Subcutaneous abdominal adipose tissue (tissue), 5 donors: ENCODE measurements around the gene DNAH2.
A peak's percentile ranks its signal among the peaks of the same experiment; 100 is the strongest.

ENCODE experiments used
- H3K27ac ChIP-seq: one replicate; pipeline ENCODE4 v1.7.0; 2013; ENCODE audit warnings: low read depth, mild to moderate bottlenecking, inconsistent platforms, low read length, moderate library complexity
- H3K27me3 ChIP-seq, 5 donors: one replicate each; pipeline ENCODE4 v1.7.0; 2013; ENCODE audit warnings: low read length in 5 of 5, inconsistent platforms in 1 of 5; ENCODE audit not compliant: control insufficient read depth in 5 of 5, insufficient read depth in 4 of 5
- H3K36me3 ChIP-seq, 5 donors: one replicate each; pipeline ENCODE4 v1.7.0; 2013; ENCODE audit warnings: low read length in 5 of 5; ENCODE audit not compliant: control insufficient read depth in 5 of 5, insufficient read depth in 5 of 5
- H3K4me1 ChIP-seq, 5 donors: one replicate each; pipeline ENCODE4 v1.7.0; 2013; ENCODE audit warnings: low read length in 5 of 5, mild to moderate bottlenecking in 3 of 5, moderate library complexity in 1 of 5; ENCODE audit not compliant: control insufficient read depth in 5 of 5, insufficient read depth in 5 of 5
- H3K4me3 ChIP-seq, 5 donors: one replicate each; pipeline ENCODE4 v1.7.0; 2013; ENCODE audit warnings: low read length in 5 of 5, low read depth in 1 of 5
- H3K9ac ChIP-seq, 5 donors: one replicate each; pipeline ENCODE4 v1.7.0; 2013; ENCODE audit warnings: low read length in 5 of 5, mild to moderate bottlenecking in 4 of 5, moderate library complexity in 3 of 5
- H3K9me3 ChIP-seq, 5 donors: one replicate each; pipeline ENCODE4 v1.7.0; 2013; ENCODE audit warnings: low read length in 5 of 5; ENCODE audit not compliant: control insufficient read depth in 5 of 5
- donor health status: healthy.
- donor health status: healthy.
- donor health status: healthy.
- donor health status: healthy.
- donor health status: healthy.

Gene DNAH2

DNA sequence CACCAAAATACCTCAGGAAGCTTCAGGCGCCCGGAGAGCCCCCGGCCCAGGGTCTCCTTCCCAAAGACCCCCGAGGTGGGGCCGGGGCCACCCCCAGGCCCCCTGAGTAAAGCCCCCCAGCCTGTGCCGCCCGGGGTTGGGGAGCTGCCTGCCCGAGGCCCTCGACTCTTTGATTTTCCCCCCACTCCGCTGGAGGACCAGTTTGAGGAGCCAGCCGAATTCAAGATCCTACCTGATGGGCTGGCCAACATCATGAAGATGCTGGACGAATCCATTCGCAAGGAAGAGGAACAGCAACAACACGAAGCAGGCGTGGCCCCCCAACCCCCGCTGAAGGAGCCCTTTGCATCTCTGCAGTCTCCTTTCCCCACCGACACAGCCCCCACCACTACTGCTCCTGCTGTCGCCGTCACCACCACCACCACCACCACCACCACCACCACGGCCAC is 130.6 kb downstream of the DNAH2 start:
- Histone ChIP-seq H3K27me3 (peaks cover 0 to under 1% (median 0%) of the 10 kb centered on the region in 5 donors), H3K4me3 (no peak overlapping the region), H3K27ac (no peak overlapping the region), H3K9ac (no peak overlapping the region), H3K36me3 (peaks cover 0 to 73% (median 68%) of the 10 kb centered on the region in 5 donors), H3K9me3 (no peaks in the 10 kb centered on the region), H3K4me1 (peaks cover 2 to 39% (median 26%) of the 10 kb centered on the region in 5 donors)

DNA sequence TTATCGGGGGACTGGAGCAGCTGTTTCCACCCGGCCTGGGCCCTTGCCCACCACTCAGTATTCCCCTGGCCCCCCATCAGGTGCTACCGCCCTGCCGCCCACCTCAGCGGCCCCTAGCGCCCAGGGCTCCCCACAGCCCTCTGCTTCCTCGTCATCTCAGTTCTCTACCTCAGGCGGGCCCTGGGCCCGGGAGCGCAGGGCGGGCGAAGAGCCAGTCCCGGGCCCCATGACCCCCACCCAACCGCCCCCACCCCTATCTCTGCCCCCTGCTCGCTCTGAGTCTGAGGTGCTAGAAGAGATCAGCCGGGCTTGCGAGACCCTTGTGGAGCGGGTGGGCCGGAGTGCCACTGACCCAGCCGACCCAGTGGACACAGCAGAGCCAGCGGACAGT is 131.2 kb downstream of the DNAH2 start:
- Histone ChIP-seq H3K9me3 (no peaks in the 10 kb centered on the region), H3K36me3 (peaks cover 0 to 76% (median 71%) of the 10 kb centered on the region in 5 donors), H3K27me3 (no peaks in the 10 kb centered on the region), H3K4me1 (peaks cover 2 to 33% (median 24%) of the 10 kb centered on the region in 5 donors), H3K9ac (no peak overlapping the region), H3K4me3 (no peak overlapping the region), H3K27ac (no peak overlapping the region)

DNA sequence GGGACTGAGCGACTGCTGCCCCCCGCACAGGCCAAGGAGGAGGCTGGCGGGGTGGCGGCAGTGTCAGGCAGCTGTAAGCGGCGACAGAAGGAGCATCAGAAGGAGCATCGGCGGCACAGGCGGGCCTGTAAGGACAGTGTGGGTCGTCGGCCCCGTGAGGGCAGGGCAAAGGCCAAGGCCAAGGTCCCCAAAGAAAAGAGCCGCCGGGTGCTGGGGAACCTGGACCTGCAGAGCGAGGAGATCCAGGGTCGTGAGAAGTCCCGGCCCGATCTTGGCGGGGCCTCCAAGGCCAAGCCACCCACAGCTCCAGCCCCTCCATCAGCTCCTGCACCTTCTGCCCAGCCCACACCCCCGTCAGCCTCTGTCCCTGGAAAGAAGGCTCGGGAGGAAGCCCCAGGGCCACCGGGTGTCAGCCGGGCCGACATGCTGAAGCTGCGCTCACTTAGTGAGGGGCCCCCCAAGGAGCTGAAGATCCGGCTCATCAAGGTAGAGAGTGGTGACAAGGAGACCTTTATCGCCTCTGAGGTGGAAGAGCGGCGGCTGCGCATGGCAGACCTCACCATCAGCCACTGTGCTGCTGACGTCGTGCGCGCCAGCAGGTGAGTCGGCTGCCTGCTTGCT is 131.7 kb downstream of the DNAH2 start:
- no peak overlapping the region for H3K4me3 ChIP-seq
- H3K36me3 ChIP-seq, result peaks cover 0 to 76% (median 71%) of the 10 kb centered on the region in 5 donors
- H3K4me1 ChIP-seq, result peaks cover 2 to 29% (median 22%) of the 10 kb centered on the region in 5 donors
- H3K27me3 ChIP-seq, result no peaks in the 10 kb centered on the region
- H3K9ac ChIP-seq, result no peak overlapping the region
- H3K27ac ChIP-seq, result no peak overlapping the region
- H3K9me3 ChIP-seq, result no peaks in the 10 kb centered on the region

DNA sequence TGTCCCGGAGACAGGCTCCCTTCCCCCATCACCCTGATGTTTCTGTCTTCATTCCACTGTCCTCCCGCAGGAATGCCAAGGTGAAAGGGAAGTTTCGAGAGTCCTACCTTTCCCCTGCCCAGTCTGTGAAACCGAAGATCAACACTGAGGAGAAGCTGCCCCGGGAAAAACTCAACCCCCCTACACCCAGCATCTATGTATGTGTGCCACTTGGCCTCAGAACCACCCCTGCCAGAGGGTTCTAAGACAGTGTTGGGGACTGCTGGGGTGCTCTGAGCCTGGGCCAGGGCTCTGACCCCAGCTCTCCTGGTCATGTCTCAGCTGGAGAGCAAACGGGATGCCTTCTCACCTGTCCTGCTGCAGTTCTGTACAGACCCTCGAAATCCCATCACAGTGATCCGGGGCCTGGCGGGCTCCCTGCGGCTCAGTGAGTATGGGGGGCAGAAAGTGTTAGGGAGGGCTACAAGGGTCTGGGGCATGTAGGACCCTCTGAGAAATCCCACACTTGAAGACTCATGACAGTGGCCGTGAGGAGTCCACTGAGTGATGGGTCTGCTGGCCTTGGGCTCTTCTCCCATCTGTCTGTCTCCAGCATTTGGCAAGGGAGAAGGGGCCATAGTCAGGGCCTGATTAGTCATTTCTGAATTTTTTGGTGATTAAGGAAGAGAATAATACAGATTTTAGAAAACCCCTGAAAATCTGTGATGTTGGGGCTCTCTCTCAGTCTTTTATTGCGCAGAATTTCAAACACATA is 132.4 kb downstream of the DNAH2 start:
- Histone ChIP-seq H3K27ac (no peak overlapping the region), H3K36me3 (peaks cover 0 to 76% (median 71%) of the 10 kb centered on the region in 5 donors)

GRCh38 chr17:7850701-7851437 is 133.3 kb downstream of the DNAH2 start:
- H3K9ac ChIP-seq, result no peak overlapping the region
- no peaks in the 10 kb centered on the region for H3K27me3 ChIP-seq
- peaks cover 0 to 27% (median 19%) of the 10 kb centered on the region in 5 donors for H3K4me1 ChIP-seq
- peaks cover 0 to 74% (median 67%) of the 10 kb centered on the region in 5 donors for H3K36me3 ChIP-seq
- H3K9me3 ChIP-seq, result no peaks in the 10 kb centered on the region
- peak overlapping the region in 3 of 5 donors; percentile 1 to 23 (median 6) for H3K4me3 ChIP-seq
- no peak overlapping the region for H3K27ac ChIP-seq

More for the DNA sequence above, 132.4 kb downstream of the DNAH2 start:
- no peak overlapping the region for H3K4me3 ChIP-seq
- H3K4me1 ChIP-seq, result peaks cover 0 to 25% (median 18%) of the 10 kb centered on the region in 5 donors
- no peaks in the 10 kb centered on the region for H3K9me3 ChIP-seq
- H3K27me3 ChIP-seq, result no peaks in the 10 kb centered on the region
- no peak overlapping the region for H3K9ac ChIP-seq

DNA sequence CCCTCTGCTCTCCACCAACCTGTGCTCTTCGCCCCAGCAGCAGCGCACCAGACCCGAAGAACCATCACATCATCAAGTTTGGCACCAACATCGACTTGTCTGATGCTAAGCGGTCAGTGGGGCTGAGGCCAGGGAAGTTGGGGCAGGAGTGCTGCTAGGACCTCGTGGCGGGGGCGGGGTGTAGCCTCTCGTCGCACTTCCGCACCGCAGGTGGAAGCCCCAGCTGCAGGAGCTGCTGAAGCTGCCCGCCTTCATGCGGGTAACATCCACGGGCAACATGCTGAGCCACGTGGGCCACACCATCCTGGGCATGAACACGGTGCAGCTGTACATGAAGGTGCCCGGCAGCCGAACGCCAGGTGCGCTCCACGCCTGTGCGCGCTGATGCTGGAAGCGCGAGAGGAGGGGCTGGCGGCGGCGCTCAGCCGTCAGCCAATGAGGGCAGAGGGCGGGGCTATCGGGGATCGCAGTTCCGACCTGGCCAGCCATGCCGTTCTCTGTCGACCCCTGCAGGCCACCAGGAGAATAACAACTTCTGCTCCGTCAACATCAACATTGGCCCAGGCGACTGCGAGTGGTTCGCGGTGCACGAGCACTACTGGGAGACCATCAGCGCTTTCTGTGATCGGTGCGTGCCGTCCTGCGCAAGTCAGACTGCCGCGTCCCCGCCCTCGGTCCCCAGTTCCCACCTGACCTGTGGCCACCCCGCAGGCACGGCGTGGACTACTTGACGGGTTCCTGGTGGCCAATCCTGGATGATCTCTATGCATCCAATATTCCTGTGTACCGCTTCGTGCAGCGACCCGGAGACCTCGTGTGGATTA is 134.1 kb downstream of the DNAH2 start:
- Histone ChIP-seq H3K27ac (no peak overlapping the region), H3K4me3 (peak overlapping the region in 3 of 5 donors; percentile 17 to 23 (median 18)), H3K4me1 (peaks cover 0 to 34% (median 26%) of the 10 kb centered on the region in 5 donors), H3K27me3 (no peaks in the 10 kb centered on the region), H3K9ac (no peak overlapping the region), H3K9me3 (no peaks in the 10 kb centered on the region), H3K36me3 (peaks cover 0 to 67% (median 60%) of the 10 kb centered on the region in 5 donors)

DNA sequence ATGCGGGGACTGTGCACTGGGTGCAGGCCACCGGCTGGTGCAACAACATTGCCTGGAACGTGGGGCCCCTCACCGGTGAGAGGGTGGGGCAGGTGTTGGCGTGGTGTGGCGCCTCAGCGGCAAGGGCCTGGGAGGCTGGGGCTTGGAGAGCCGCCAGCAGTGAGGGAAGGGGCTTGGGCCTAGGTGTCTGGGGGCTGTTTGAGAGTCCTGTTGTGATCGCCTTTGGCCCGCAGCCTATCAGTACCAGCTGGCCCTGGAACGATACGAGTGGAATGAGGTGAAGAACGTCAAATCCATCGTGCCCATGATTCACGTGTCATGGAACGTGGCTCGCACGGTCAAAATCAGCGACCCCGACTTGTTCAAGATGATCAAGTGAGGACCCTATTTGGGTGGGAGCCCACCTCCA is 134.7 kb downstream of the DNAH2 start:
- Histone ChIP-seq H3K4me3 (peak overlapping the region in 1 of 5 donors; percentile 11), H3K27ac (no peak overlapping the region), H3K4me1 (peaks cover 0 to 38% (median 30%) of the 10 kb centered on the region in 5 donors), H3K27me3 (no peaks in the 10 kb centered on the region), H3K9ac (no peak overlapping the region), H3K9me3 (no peaks in the 10 kb centered on the region), H3K36me3 (peaks cover 0 to 61% (median 54%) of the 10 kb centered on the region in 5 donors)

GRCh38 chr17:7852919-7853690 is 135.6 kb downstream of the DNAH2 start:
- Histone ChIP-seq H3K9me3 (no peaks in the 10 kb centered on the region), H3K4me1 (peaks cover 3 to 45% (median 32%) of the 10 kb centered on the region in 5 donors), H3K36me3 (peaks cover 0 to 54% (median 49%) of the 10 kb centered on the region in 5 donors), H3K4me3 (no peak overlapping the region), H3K27me3 (no peaks in the 10 kb centered on the region), H3K27ac (no peak overlapping the region), H3K9ac (no peak overlapping the region)

DNA sequence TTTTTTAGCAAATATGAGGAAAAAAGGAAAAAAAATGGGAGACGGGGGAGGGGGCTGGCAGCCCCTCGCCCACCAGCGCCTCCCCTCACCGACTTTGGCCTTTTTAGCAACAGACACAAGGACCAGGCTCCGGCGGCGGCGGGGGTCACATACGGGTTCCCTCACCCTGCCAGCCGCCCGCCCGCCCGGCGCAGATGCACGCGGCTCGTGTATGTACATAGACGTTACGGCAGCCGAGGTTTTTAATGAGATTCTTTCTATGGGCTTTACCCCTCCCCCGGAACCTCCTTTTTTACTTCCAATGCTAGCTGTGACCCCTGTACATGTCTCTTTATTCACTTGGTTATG is 136.1 kb downstream of the DNAH2 start:
- no peak overlapping the region for H3K4me3 ChIP-seq
- H3K4me1 ChIP-seq, result peaks cover 3 to 51% (median 38%) of the 10 kb centered on the region in 5 donors
- no peaks in the 10 kb centered on the region for H3K27me3 ChIP-seq
- H3K9ac ChIP-seq, result no peak overlapping the region
- no peaks in the 10 kb centered on the region for H3K9me3 ChIP-seq
- H3K36me3 ChIP-seq, result peaks cover 0 to 51% (median 46%) of the 10 kb centered on the region in 5 donors
- H3K27ac ChIP-seq, result no peak overlapping the region
